Stromal cell of bone marrow (primary cell): ENCODE measurements around the gene MIPEP.
"Not testable (repeated sequence)": the region's sequence is repeated elsewhere in the genome, so short reads cannot be mapped to it uniquely, and the experiment has no call there.

ENCODE experiments used
- DNase-seq: peaks from one replicate; pipeline ENCODE4 v3.0.0-alpha.2; 2012; ENCODE audit warnings: low read depth

Gene MIPEP

GRCh38 chr13:23749288-23749873 is 139.8 kb downstream of the MIPEP start:
- DNase-seq: no peak

- no peak for DNase-seq
Measured at GRCh38 chr13:23748109-23748990, 140.8 kb downstream of the MIPEP start.

- DNase-seq: not testable (repeated sequence)
Measured at GRCh38 chr13:23746141-23746540, 143.1 kb downstream of the MIPEP start.

GRCh38 chr13:23744315-23744714 is 144.9 kb downstream of the MIPEP start:
- DNase-seq: no peak

GRCh38 chr13:23743278-23744076 is 145.7 kb downstream of the MIPEP start:
- DNase-seq: no peak

GRCh38 chr13:23741879-23742510 is 147.2 kb downstream of the MIPEP start:
- no peak for DNase-seq

GRCh38 chr13:23740002-23740401 is 149.2 kb downstream of the MIPEP start:
- DNase-seq: no peak

GRCh38 chr13:23739596-23739995 is 149.6 kb downstream of the MIPEP start:
- DNase-seq: no peak

GRCh38 chr13:23736541-23736940 is 152.7 kb downstream of the MIPEP start:
- no peak for DNase-seq

GRCh38 chr13:23735329-23735728 is 153.9 kb downstream of the MIPEP start:
- no peak for DNase-seq

GRCh38 chr13:23731709-23732108 is 157.5 kb downstream of the MIPEP start:
- DNase-seq: no peak

- DNase-seq: no peak
Measured at GRCh38 chr13:23730251-23730650, 158.9 kb downstream of the MIPEP start.

GRCh38 chr13:23729531-23729930 is 159.7 kb downstream of the MIPEP start:
- no peak for DNase-seq

- no peak for DNase-seq
Measured at GRCh38 chr13:23728807-23729206, 160.4 kb downstream of the MIPEP start.

GRCh38 chr13:23725922-23726321 is 163.3 kb downstream of the MIPEP start:
- DNase-seq: no peak

- DNase-seq: peak; percentile 41
Measured at GRCh38 chr13:23724196-23724970, 164.8 kb downstream of the MIPEP start.

- peak; percentile 76 for DNase-seq
Measured at GRCh38 chr13:23723471-23723870, 165.7 kb downstream of the MIPEP start.

GRCh38 chr13:23722726-23723453 is 166.3 kb downstream of the MIPEP start:
- DNase-seq: no peak

GRCh38 chr13:23718996-23719395 is 170.2 kb downstream of the MIPEP start:
- no peak for DNase-seq

GRCh38 chr13:23716401-23716800 is 172.8 kb downstream of the MIPEP start:
- DNase-seq: no peak

GRCh38 chr13:23715762-23716235 is 173.4 kb downstream of the MIPEP start:
- no peak for DNase-seq
